ENCODE measurements around the gene MAP2K5. TPM values are rescaled to one million over a fixed set of nuclear protein-coding genes. Genes with fewer than 3 reads are reported as not detected.
A peak's percentile ranks its signal among the peaks of the same experiment; 100 is the strongest.

MAP2K5 gene
- total RNA-seq, 2 experiments from 2014 or later, result 22.2 to 27.9 TPM

DNA sequence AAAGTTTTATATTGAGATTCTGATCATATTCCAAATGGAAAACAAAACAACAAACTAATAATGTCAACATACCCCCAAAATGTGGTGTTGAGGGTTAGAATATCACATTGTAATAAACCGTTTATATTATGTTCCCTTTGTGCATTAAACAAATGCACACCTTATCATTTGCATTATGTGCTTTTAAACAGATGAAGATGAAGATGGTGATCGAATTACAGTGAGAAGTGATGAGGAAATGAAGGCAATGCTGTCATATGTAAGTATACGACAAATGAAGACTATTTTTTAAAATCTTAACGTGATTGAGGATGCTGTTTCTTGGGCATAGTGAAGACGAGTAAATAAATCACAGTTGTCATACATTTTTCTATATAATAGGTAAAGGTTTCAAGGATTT is 20.6 kb downstream of the MAP2K5 start:
- Mint-ChIP-seq H3K9me3 (no peaks in the 10 kb centered on the region), H3K4me1 (ENCODE audit: low read depth) (peaks cover 41% of the 10 kb centered on the region), H3K27me3 (no peaks in the 10 kb centered on the region), H3K27ac (no peak overlapping the region), H3K36me3 (ENCODE audit: low read depth) (peaks cover 60% of the 10 kb centered on the region), H3K4me3 (no peak overlapping the region)
- Histone ChIP-seq H3K36me3 (ENCODE audit: insufficient read depth, low read length) (peaks cover 9% of the 10 kb centered on the region), H3K9me3 (ENCODE audit: control insufficient read depth in 1 of 2, insufficient read depth in 1 of 2, low read length in 2 of 2) (no peaks in the 10 kb centered on the region), H3K27me3 (ENCODE audit: control insufficient read depth in 1 of 2, insufficient read depth in 2 of 2, low read length in 2 of 2) (no peaks in the 10 kb centered on the region), H3K4me3 (ENCODE audit: low read length) (no peak overlapping the region), H3K27ac (ENCODE audit: low read depth in 1 of 2, low read length in 2 of 2) (no peak overlapping the region), H3K4me1 (ENCODE audit: insufficient read depth, low read length) (no peaks in the 10 kb centered on the region)
- ChIA-PET CTCF (no interaction called here), POLR2A (no interaction called here)
- intact Hi-C loops (cut with DNase I, micrococcal nuclease), result loop anchor here in 1 of 2 experiments (10.0 kb wide), 1 partner anchor 88 kb away; no protein-coding TSS in a partner anchor
- ATAC-seq (ENCODE audit: poor library complexity) (no peak), DNase-seq (no peak)
- TF ChIP-seq, protein P1, sequence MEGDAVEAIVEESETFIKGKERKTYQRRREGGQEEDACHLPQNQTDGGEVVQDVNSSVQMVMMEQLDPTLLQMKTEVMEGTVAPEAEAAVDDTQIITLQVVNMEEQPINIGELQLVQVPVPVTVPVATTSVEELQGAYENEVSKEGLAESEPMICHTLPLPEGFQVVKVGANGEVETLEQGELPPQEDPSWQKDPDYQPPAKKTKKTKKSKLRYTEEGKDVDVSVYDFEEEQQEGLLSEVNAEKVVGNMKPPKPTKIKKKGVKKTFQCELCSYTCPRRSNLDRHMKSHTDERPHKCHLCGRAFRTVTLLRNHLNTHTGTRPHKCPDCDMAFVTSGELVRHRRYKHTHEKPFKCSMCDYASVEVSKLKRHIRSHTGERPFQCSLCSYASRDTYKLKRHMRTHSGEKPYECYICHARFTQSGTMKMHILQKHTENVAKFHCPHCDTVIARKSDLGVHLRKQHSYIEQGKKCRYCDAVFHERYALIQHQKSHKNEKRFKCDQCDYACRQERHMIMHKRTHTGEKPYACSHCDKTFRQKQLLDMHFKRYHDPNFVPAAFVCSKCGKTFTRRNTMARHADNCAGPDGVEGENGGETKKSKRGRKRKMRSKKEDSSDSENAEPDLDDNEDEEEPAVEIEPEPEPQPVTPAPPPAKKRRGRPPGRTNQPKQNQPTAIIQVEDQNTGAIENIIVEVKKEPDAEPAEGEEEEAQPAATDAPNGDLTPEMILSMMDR (IDR thresholded peaks at IDR 0.05), result no peak

DNA sequence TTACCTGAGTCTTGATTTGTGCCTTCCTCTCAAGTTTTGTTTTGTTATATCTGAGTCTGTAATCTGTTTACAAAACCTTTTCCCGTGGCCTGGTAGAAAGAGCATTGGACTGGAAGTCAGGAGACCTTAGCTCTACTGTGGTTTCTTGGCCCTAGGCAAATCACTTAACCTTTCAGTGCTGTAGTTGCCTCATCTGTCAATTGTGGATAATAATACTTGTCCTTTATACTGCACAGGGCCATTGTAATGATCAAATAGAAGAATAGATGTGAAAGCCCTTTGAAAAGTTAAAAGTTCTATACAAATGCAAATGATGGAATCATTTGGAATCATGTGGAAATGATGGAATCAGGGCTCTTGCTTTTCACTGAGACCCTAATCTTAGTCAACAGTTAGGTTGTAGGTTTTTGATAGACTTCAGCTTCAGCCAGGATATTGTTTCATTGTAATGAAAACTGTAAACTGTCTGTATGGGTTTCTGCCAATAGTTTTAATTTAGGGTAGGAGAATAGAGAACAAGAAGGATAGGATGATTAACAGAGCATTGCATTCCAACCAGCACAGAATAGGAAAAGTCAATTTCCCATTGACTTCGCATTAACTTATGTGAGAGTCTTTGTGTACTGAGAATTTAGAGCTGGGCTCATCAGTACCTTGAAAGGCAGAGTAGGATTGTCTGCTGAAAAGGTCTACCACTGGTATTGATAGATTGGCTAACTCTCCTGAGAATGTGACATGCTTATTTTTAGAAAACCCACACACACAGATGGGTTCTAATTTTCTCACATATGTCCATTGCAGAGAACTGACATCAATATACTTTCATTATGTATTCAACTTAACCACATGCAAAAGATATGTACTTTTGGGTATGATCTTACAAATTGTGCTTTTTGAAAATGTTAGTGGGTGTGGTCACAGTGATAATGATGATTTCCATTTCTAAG is 21.8 kb downstream of the MAP2K5 start:
- no peak for DNase-seq
- Histone ChIP-seq H3K9me3 (ENCODE audit: control insufficient read depth in 1 of 2, insufficient read depth in 1 of 2, low read length in 2 of 2) (no peaks in the 10 kb centered on the region), H3K36me3 (ENCODE audit: insufficient read depth, low read length) (no peaks in the 10 kb centered on the region), H3K27ac (ENCODE audit: low read depth in 1 of 2, low read length in 2 of 2) (no peak overlapping the region), H3K4me1 (ENCODE audit: insufficient read depth, low read length) (no peaks in the 10 kb centered on the region), H3K4me3 (ENCODE audit: low read length) (no peak overlapping the region), H3K27me3 (ENCODE audit: control insufficient read depth in 1 of 2, insufficient read depth in 2 of 2, low read length in 2 of 2) (no peaks in the 10 kb centered on the region)
- intact Hi-C loops (cut with DNase I, micrococcal nuclease), result loop anchor here in 1 of 2 experiments (10.0 kb wide), 1 partner anchor 89 kb away; no protein-coding TSS in a partner anchor
- Mint-ChIP-seq H3K4me1 (ENCODE audit: low read depth) (peaks cover 42% of the 10 kb centered on the region), H3K36me3 (ENCODE audit: low read depth) (peaks cover 57% of the 10 kb centered on the region), H3K27ac (peak overlapping the region; percentile 13), H3K4me3 (no peak overlapping the region), H3K27me3 (no peaks in the 10 kb centered on the region), H3K9me3 (no peaks in the 10 kb centered on the region)
- CTCF ChIA-PET, result no interaction called here
- POLR2A ChIA-PET, result interaction anchor here (0.7 kb wide), 1 partner anchor 22 kb away, joined by 3 read pairs; the partner anchor contains the start of gene MAP2K5
- no peak for ATAC-seq (ENCODE audit: poor library complexity)
- TF ChIP-seq, protein P1 (IDR thresholded peaks at IDR 0.05), result no peak

- H3K4me1 ChIP-seq (ENCODE audit: insufficient read depth, low read length), result no peaks in the 10 kb centered on the region
- no peak overlapping the region for H3K4me3 ChIP-seq (ENCODE audit: low read length)
- H3K9me3 Mint-ChIP-seq, result no peaks in the 10 kb centered on the region
- peak overlapping the region; percentile 13 for H3K27ac Mint-ChIP-seq
- no peak for DNase-seq
- H3K9me3 ChIP-seq (ENCODE audit: control insufficient read depth in 1 of 2, insufficient read depth in 1 of 2, low read length in 2 of 2), result no peaks in the 10 kb centered on the region
- H3K36me3 ChIP-seq (ENCODE audit: insufficient read depth, low read length), result peaks cover 6% of the 10 kb centered on the region
- ChIA-PET POLR2A (no interaction called here), CTCF (no interaction called here)
- no peak overlapping the region for H3K27ac ChIP-seq (ENCODE audit: low read depth in 1 of 2, low read length in 2 of 2)
- TF ChIP-seq, protein P1 (IDR thresholded peaks at IDR 0.05), result no peak
- no peaks in the 10 kb centered on the region for H3K27me3 ChIP-seq (ENCODE audit: control insufficient read depth in 1 of 2, insufficient read depth in 2 of 2, low read length in 2 of 2)
- H3K4me3 Mint-ChIP-seq, result no peak overlapping the region
- intact Hi-C loops (cut with DNase I, micrococcal nuclease), result loop anchor here in 1 of 2 experiments (10.0 kb wide), 1 partner anchor 90 kb away; no protein-coding TSS in a partner anchor
- H3K36me3 Mint-ChIP-seq (ENCODE audit: low read depth), result peaks cover 56% of the 10 kb centered on the region
- H3K4me1 Mint-ChIP-seq (ENCODE audit: low read depth), result peaks cover 42% of the 10 kb centered on the region
- no peaks in the 10 kb centered on the region for H3K27me3 Mint-ChIP-seq
- no peak for ATAC-seq (ENCODE audit: poor library complexity)
These were observed 22.5 kb downstream of the MAP2K5 start for GRCh38 chr15:67564968-67565345.

Data from CD4-positive, alpha-beta T cell (primary cell).